ELR (cell line): ENCODE data around the gene KCNAB1.
A peak's percentile ranks its signal among the peaks of the same experiment; 100 is the strongest.

Source experiments
- DNase-seq: peaks from one replicate; pipeline ENCODE4 v3.0.0-alpha.2; 2015; ENCODE audit warnings: low read depth

Gene KCNAB1

GRCh38 chr3:156492801-156493261 lies 372.5 kb downstream of the KCNAB1 start:
- DNase-seq: no peak

- no peak for DNase-seq
Observed at GRCh38 chr3:156493887-156494286, 373.5 kb downstream of the KCNAB1 start.

- no peak for DNase-seq
Observed at GRCh38 chr3:156495816-156496215, 375.4 kb downstream of the KCNAB1 start.

GRCh38 chr3:156497326-156497725 lies 376.9 kb downstream of the KCNAB1 start:
- DNase-seq: no peak

- no peak for DNase-seq
Observed at GRCh38 chr3:156498307-156498706, 377.9 kb downstream of the KCNAB1 start.

DNA sequence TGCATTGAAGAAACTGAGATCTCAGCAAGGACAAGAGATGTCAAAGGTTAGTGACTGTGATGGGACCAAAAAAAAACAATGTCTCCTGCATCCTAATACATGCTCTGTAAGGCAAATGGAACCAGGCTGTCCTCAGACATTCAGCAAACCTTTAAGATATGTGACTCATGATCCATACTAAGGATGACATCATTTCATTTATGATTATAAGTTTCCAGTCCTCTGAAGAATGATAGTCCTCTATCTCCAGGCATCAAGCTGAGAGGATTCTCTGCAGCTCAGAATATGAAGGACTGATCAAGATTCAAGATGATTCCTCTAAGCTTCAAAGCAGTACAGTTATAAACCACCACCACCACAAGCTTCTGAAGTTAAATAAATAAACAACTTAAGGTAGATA lies 386.9 kb downstream of the KCNAB1 start:
- peak; percentile 72 for DNase-seq

DNA sequence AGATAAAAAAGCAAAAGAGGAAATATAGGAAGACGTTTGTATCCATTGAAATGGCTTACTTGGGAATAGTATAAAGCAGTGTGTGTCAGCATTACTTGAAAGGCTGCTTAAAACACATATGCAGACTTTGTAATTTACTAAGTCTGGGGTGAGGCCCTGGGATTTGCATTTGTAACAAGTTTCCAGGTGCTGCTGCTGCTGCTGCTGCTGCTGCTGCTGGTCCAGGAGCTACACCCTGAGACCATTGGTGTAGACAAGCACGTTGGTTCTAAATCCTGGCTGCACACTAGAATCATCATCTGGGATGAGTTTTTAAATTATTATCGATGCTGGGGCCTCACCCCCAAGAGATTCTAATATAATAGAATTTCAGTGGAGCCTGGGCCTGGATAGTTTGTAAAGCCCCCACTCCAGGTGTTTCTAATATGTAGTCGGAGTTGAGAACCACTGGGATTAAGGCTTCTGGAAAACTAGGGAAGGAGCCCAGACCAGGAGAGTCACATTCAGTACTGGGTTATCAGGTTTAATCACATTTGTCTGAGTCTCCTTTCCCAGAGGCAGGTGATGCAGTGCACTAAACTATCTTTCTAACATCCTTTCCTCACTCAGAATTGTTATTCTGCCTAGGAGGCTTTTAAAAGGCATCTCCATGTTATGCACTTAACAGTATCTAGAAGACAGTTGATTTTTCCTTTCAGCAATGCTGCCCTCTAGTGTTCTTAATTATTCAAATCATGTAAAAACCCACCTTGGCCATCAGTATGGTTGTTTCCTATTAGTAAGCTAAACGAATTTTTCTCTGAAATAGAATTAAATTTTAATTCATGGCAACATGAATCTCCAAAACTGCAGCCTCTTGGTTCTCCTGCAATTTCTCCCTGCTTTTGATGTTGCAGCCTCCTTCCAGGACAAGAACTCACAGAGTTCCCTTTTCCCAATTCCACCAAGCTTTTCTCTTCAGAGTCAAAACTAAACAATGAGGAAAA lies 389.1 kb downstream of the KCNAB1 start:
- peak; percentile 76 for DNase-seq

GRCh38 chr3:156511987-156512677 lies 391.8 kb downstream of the KCNAB1 start:
- DNase-seq: no peak

- DNase-seq: peak; percentile 52
Observed at GRCh38 chr3:156513619-156514018, 393.2 kb downstream of the KCNAB1 start.

GRCh38 chr3:156516284-156516683 lies 395.9 kb downstream of the KCNAB1 start:
- no peak for DNase-seq

GRCh38 chr3:156516961-156517360 lies 396.6 kb downstream of the KCNAB1 start:
- no peak for DNase-seq

DNA sequence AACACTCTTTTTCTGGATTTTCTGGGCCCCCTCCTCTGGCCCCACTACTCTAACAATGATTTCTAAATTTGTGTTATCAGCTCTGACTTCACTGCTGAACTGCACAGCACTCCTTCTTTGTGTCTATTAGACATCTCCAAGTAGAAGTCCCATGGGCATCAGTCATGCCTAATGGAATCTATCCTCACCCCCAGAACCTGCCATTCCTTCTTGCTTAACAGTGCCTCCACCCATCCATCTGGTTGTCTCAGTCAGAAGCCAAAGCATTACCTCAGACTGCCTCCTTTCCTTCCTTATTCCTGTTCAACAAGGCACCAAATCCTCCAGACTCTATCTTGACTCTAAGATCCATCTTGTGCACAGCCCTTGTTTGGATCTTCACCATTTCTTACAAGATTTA lies 398.3 kb downstream of the KCNAB1 start:
- DNase-seq: no peak

DNA sequence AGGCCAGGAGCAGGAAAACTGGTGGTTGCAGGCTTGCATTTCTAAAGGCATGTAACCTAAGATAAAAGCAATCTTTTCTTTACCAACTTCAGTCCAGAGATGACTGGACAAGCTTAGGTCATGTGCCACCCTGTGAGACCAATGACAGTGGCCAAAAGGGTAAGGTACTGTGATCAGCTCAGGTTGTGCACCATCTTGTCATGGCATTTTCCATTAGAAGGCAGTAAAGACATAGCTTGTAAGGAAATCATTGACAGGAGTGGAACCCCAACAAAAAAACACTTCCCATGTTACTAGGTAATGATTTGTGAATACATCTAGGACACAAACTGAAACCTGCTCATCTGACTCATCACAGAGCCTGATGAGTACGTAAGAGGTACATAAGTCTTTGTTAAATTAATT lies 399.4 kb downstream of the KCNAB1 start:
- DNase-seq: no peak

DNA sequence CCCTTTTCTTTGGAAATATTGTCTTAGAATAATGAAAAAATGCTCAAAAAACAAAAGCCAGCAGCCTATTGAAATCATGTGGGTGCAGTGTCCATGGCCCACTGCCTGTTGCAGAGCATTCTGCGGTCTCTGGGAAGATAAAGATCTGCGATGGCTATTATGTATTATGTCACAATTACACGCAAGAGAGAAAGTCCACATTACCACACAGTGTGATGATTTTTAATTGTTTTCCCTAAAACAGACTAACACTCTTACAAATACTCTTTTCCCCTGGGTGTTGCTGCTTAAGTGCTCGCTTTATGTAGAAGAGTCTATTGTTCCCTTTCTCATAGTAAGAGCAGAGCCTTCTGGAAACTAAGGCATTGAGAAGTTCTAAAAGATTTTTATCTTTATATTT lies 402.3 kb downstream of the KCNAB1 start:
- no peak for DNase-seq

DNA sequence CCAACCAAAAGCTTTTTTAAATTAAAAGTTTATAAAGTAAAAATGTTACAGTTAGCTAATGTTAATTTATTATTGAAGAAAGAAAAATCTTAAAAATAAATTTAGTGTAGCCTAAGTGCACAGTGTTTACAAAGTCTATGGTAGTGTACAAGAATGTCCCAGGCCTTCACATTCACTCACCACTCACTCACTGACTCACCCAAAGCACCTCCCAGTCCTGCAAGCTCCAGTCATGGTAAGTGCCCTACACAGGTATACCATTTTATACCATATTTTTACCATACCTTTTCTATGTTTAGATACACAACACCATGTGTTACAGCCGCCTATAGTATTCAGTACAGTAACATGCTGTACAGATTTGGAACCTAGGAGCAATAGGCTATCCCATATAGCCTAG lies 405.4 kb downstream of the KCNAB1 start:
- DNase-seq: peak; percentile 53

- no peak for DNase-seq
Observed at GRCh38 chr3:156527060-156527459, 406.7 kb downstream of the KCNAB1 start.

- no peak for DNase-seq
Observed at GRCh38 chr3:156530980-156531379, 410.6 kb downstream of the KCNAB1 start.

DNA sequence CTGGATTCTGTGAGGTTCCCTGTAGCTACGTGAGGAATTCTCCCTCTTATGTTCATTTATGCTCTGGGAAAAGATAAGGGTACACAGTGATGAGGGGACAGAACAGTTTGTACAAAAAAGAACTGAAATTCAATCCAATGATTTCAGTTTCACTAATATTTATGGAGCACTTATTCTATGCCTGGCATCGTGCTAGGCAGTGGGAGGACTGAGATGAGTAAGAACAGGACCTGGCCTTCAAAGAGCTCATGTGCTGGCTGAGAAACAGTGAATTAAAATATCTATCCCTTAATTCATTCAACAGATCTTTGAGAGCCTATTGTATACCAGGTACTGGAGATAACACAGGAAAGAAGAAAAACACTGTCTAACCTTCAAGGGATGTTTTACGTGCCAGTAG lies 412.4 kb downstream of the KCNAB1 start:
- no peak for DNase-seq

GRCh38 chr3:156533205-156533604 lies 412.8 kb downstream of the KCNAB1 start:
- DNase-seq: no peak

- DNase-seq: peak; percentile 99
Observed at GRCh38 chr3:156535162-156535627, 414.8 kb downstream of the KCNAB1 start.

- no peak for DNase-seq
Observed at GRCh38 chr3:156535798-156536197, 415.4 kb downstream of the KCNAB1 start.

- DNase-seq: peak; percentile 54
Observed at GRCh38 chr3:156536524-156537316, 416.3 kb downstream of the KCNAB1 start.
